ENCODE data around the gene ITPKC. TPM values are rescaled to one million over a fixed set of nuclear protein-coding genes. Genes with fewer than 3 reads are reported as not detected.

ITPKC gene
- polyA plus RNA-seq, 1 of the 3 experiments (the other 2 are of a cell fraction) = 6.3 TPM

- Histone ChIP-seq H2AFZ (ENCODE audit: low read depth) (no peak overlapping the region), H3K9me2 (no peaks in the 10 kb centered on the region), H3F3A (replicated peaks; ENCODE audit: insufficient read depth) (peaks cover 11% of the 10 kb centered on the region), H3K4me1 (ENCODE audit: control insufficient read depth in 1 of 2, insufficient read depth in 2 of 2, low read depth in 1 of 2, low read length in 1 of 2) (no peaks in the 10 kb centered on the region), H3K36me3 (replicated peaks in 1 of 2; ENCODE audit: control insufficient read depth in 1 of 2, insufficient read depth in 2 of 2, low read length in 1 of 2) (peaks cover 57 to 63% of the 10 kb centered on the region in 2 experiments), H3K27me3 (ENCODE audit: insufficient read depth) (no peaks in the 10 kb centered on the region), H3K4me2 (no peak overlapping the region), H3K79me2 (ENCODE audit: insufficient read depth) (no peaks in the 10 kb centered on the region), H3K4me3 (ENCODE audit: low read depth in 2 of 2, low read length in 1 of 2) (no peak overlapping the region), H3K27ac (ENCODE audit: low read depth in 2 of 2, low read length in 1 of 2) (no peak overlapping the region), H4K20me1 (ENCODE audit: insufficient read depth) (no peaks in the 10 kb centered on the region), H3K9ac (no peak overlapping the region), H3K9me3 (no peaks in the 10 kb centered on the region)
- TF ChIP-seq EZH2phosphoT487 (IDR thresholded peaks at IDR 0.05; ENCODE audit: borderline replicate concordance, low read depth) (no peak), USF2 (IDR thresholded peaks at IDR 0.05; ENCODE audit: borderline replicate concordance, low read depth, low read length) (no peak), REST (IDR thresholded peaks at IDR 0.05; ENCODE audit: low read depth, low read length) (no peak), TCF12 (IDR thresholded peaks at IDR 0.05) (no peak), IRF3 (IDR thresholded peaks at IDR 0.05; ENCODE audit: low read depth, low read length) (no peak)
- WGBS (ENCODE audit: low lambda C conversion rate) = 97% methylated on average over 10 of the region's 11 CpGs
- CTCF ChIA-PET = no interaction called here
- no peak for DNase-seq
- POLR2A ChIA-PET = no interaction called here
Measured at GRCh38 chr19:40673397-40673796, 43.5 kb upstream of the ITPKC start.

GRCh38 chr19:40674291-40674690 lies 42.6 kb upstream of the ITPKC start:
- H3K36me3 ChIP-seq (replicated peaks in 1 of 2; ENCODE audit: control insufficient read depth in 1 of 2, insufficient read depth in 2 of 2, low read length in 1 of 2) = peaks cover 57 to 64% of the 10 kb centered on the region in 2 experiments
- H3K27ac ChIP-seq (ENCODE audit: low read depth in 2 of 2, low read length in 1 of 2) = no peak overlapping the region
- WGBS (ENCODE audit: low lambda C conversion rate) = no CpG with 5 or more reads among the region's 3 CpGs
- H4K20me1 ChIP-seq (ENCODE audit: insufficient read depth) = no peaks in the 10 kb centered on the region
- H3K4me1 ChIP-seq (ENCODE audit: control insufficient read depth in 1 of 2, insufficient read depth in 2 of 2, low read depth in 1 of 2, low read length in 1 of 2) = no peaks in the 10 kb centered on the region
- CTCF ChIA-PET = interaction anchor here (0.7 kb wide), 1 partner anchor 39 kb away, joined by 3 read pairs; no protein-coding TSS in a partner anchor
- no peaks in the 10 kb centered on the region for H3K9me3 ChIP-seq
- no peak for DNase-seq
- H3K4me3 ChIP-seq (ENCODE audit: low read depth in 2 of 2, low read length in 1 of 2) = no peak overlapping the region
- no peaks in the 10 kb centered on the region for H3K9me2 ChIP-seq
- H3K4me2 ChIP-seq = no peak overlapping the region
- H3F3A ChIP-seq (replicated peaks; ENCODE audit: insufficient read depth) = peaks cover 4% of the 10 kb centered on the region
- H2AFZ ChIP-seq (ENCODE audit: low read depth) = no peak overlapping the region
- H3K27me3 ChIP-seq (ENCODE audit: insufficient read depth) = no peaks in the 10 kb centered on the region
- POLR2A ChIA-PET = no interaction called here
- no peaks in the 10 kb centered on the region for H3K79me2 ChIP-seq (ENCODE audit: insufficient read depth)
- no peak overlapping the region for H3K9ac ChIP-seq
- TF ChIP-seq ELF1 (IDR thresholded peaks at IDR 0.05) (no peak), RFX5 (IDR thresholded peaks at IDR 0.05; ENCODE audit: low read length) (no peak), TAF1 (IDR thresholded peaks at IDR 0.05; ENCODE audit: borderline replicate concordance, low read depth, low read length) (no peak), FOXJ3 (CRISPR knock-in tag; IDR thresholded peaks at IDR 0.05) (no peak), NFIC (IDR thresholded peaks at IDR 0.05; ENCODE audit: borderline replicate concordance) (no peak), EZH2phosphoT487 (IDR thresholded peaks at IDR 0.05; ENCODE audit: borderline replicate concordance, low read depth) (no peak), MEF2A (IDR thresholded peaks at IDR 0.05; ENCODE audit: borderline replicate concordance, low read depth) (no peak), CHD2 (IDR thresholded peaks at IDR 0.05; ENCODE audit: low read length, partially characterized antibody) (no peak), TEAD4 (IDR thresholded peaks at IDR 0.05; ENCODE audit: borderline replicate concordance, insufficient read depth) (no peak), MXI1 (IDR thresholded peaks at IDR 0.05; ENCODE audit: low read depth, low read length) (no peak), SIN3A (IDR thresholded peaks at IDR 0.05; ENCODE audit: borderline replicate concordance, low read depth, low read length) (no peak), JUND (IDR thresholded peaks at IDR 0.05) (no peak), USF1 (IDR thresholded peaks at IDR 0.05; ENCODE audit: borderline replicate concordance, low read depth) (no peak), PBX3 (IDR thresholded peaks at IDR 0.05) (no peak), FOSL2 (IDR thresholded peaks at IDR 0.05; ENCODE audit: borderline replicate concordance, low read depth) (no peak), SMC3 (IDR thresholded peaks at IDR 0.05; ENCODE audit: low read depth, low read length) (no peak), NRF1 (IDR thresholded peaks at IDR 0.05; ENCODE audit: low read depth, low read length) (no peak)

Measured in SK-N-SH (cell line).